Hematopoietic multipotent progenitor cell treated with erythropoietin and hydrocortisone succinate and interleukin-3 and kit ligand, for 17 days (in vitro differentiated cells): ENCODE results near the gene FAM53B.
A peak's percentile ranks its signal among the peaks of the same experiment; 100 is the strongest.

Experiments used
- DNase-seq: peaks from one replicate; pipeline ENCODE4 v3.0.0-alpha.2; 2015; ENCODE audit warnings: low spot score

Gene FAM53B

DNA sequence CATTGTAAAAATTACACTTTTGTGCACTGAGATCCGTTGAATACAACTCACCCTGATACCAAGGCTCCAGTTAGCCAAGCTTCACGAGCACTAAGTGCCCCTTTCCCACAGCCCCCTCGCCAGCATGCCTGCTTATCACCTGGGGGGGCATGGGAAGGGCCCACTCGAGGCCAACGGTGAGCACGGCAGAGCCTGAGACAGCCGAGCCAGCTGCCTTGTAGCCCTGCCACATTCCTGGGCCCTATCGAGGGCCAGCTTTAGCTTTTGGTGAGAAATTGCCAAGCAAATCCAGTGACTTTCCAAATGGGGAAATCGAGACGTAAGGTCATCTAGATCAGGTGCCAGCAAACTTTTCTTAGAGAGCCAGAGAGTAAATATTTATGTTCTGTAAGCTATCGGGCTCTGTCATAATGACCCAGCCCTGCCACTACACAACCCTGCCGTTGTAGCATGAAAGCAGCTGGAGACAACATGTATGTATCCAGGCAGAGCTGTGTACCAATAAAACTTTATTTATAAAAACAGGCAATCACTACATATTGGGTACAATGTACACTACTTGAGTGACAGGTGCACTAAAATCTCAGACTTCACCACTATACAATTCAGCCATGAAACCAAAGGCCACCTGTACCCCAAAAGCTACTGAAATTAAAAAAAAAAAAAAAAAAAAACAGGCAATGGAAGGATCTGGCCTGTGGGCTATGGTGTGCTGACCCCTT, 83.6 kb downstream of the FAM53B start:
- no peak for DNase-seq

GRCh38 chr10:124659380-124659779, 84.8 kb downstream of the FAM53B start:
- DNase-seq, result no peak

DNA sequence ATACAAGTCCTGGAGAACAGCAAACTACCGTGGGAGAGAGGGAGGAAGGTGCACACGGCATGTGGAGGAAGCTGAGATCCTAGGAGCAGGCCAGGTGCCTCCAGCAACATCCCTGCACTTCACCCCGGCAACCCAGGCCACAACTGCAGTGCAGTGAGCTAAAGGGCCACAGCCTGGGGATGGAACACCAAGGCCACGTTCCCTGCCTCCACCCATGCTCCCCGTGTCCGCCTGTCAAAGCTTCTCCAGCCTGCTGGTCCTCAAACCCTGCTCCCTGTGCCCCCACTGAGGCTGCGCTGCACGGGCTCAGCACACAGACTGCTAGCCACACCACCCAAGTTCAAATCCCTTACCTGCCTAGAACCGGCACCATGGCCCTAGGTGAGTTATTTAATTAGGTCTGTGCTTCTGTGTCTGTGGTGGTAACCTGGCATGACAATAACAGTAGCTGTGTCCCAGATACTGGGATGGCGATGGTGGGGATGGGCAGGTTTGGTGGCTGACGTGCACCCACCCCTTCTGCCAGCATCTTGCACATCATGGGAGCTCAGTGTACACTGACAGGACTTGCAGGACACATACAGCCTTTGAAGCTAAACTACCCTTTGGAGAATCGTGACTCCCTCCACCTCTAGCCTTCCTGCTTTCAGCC, 85.5 kb downstream of the FAM53B start:
- DNase-seq, result no peak

DNA sequence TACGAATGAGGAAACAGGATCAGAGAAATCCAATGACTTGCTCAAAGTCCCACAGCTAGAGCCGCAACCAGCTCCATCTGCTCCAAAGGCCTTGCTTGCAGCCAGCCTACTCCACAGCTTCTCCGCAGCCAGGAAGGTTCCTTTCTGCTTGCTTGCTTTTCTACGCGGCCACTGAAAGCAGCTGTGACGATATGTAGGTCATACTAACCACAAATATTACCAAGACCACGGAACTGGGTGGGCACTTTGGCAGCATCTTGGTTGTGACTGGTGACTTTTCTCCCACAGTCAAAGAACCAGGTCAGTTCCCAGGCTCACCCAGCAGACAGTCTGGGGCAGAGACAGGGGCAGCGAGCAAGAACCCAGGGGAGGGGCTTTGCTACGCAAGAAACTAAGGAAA, 86.4 kb downstream of the FAM53B start:
- DNase-seq, result no peak

DNA sequence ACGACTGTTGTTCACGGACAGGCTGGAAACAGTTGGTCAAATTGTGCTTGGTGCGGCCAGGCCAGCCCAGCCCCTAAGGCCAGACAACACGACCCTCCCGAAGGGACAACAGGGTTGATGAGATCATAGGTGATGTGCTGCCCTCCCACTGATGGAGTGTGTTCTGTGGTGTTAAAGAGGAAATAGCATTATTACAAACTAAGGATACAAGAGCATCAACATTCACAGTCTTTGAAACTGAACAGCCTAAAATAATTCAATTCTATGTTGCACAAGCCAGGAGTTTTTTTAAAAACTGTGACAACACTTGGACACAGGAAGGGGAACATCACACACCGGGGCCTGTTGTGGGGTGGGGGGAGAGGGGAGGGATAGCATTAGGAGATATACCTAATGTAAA, 87.6 kb downstream of the FAM53B start:
- no peak for DNase-seq

GRCh38 chr10:124656113-124656490, 88.1 kb downstream of the FAM53B start:
- no peak for DNase-seq

GRCh38 chr10:124655191-124656112, 88.7 kb downstream of the FAM53B start:
- DNase-seq, result no peak

GRCh38 chr10:124654686-124655085, 89.5 kb downstream of the FAM53B start:
- no peak for DNase-seq

DNA sequence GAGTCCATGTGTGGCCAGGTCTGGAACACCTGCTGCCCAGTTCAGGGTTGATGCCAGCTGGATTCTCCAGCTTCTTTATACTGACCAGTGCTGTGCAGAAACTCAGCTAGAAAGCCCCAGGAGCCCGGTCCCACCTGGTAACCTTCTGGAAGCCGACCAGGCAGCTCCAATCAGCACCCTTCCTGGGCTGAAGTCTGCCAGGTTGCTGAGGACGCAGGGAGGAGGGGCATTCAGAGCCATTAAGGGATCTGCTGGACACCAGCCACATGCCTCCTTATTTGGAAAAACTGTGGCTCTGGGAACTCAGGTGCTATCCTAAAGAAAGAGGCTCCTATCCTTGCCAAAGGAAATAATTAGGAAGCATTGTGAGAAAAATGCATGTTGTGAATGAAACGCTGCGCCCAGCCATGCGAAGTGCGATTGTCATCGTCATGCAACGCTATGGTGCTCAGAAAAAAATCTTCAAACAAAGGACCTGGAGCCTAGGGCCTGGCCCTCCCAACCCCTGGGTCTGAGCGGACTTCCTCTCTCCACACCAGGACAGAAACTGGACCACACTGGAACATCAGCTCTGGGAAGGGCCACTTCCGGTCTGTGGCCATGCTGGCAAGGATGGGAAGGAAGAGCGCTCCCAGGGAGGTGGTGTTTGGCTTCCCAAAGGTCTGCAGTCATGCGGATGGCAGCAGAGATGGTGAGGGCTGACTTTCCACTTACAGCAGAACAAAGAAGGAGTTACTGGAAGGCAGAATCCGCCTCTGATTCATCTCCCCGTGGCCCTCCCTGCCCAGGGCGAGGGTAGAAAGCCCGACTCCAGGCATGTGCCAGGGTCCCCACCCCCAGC, 90.1 kb downstream of the FAM53B start:
- DNase-seq, result no peak

DNA sequence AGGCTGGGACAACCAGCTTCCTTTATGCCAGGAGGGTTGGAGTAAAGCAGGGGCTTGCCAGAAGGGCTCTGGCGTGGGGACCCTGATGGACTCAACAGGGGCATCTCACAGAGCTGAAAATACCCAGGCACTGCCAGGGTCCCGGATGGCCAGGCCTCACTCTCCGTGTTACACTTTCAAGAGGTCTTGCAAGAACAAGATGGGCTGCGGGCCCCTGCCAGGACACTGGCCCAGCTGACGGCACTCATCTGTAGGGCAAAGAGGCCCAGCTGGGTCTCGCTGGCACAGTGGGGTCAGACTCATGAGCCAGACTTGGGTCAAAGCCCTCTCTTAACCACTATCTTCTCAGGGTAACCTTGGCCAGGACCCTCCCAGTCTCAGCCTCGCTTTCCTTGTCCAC, 90.9 kb downstream of the FAM53B start:
- no peak for DNase-seq

DNA sequence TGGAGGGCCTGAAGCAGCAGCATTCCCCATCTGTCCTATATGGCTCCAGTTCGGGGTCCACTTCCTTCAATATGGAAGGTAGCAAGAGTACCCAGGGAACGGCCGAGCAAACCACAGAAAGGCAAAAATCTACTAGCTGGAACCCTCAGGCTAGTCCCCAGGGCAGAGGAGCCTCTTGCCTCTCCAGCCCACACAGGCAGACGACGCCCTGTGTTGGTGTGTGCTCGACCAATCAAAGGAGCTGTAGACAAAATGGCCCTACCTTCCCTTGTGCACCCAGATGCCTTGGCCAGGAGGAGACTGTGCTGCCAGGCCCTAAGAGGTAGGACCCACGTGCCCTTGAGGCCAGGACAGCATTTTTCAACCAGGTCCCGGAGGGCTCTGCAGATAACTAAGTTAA, 91.5 kb downstream of the FAM53B start:
- DNase-seq, result no peak

DNA sequence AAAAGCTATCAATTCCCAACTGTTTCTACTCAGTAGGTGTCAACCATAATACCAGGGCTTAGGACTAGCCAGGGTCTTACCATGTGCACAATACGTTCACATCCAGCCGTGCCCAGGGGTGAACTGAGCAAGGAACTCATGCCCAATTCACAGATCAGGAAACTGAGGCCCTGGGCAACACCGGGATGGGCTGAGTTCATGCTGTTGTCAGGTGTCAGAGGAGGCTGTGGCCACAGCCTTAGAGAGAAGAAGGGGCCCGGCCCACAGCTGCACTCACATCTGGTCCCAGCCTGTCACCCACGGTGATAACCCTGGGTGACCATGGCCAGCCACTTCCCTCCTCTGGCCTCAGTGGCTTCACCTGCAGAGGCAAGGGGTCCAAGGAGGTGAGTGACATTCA, 92.0 kb downstream of the FAM53B start:
- no peak for DNase-seq

- DNase-seq, result no peak
Observed at GRCh38 chr10:124651402-124651891, 92.7 kb downstream of the FAM53B start.

DNA sequence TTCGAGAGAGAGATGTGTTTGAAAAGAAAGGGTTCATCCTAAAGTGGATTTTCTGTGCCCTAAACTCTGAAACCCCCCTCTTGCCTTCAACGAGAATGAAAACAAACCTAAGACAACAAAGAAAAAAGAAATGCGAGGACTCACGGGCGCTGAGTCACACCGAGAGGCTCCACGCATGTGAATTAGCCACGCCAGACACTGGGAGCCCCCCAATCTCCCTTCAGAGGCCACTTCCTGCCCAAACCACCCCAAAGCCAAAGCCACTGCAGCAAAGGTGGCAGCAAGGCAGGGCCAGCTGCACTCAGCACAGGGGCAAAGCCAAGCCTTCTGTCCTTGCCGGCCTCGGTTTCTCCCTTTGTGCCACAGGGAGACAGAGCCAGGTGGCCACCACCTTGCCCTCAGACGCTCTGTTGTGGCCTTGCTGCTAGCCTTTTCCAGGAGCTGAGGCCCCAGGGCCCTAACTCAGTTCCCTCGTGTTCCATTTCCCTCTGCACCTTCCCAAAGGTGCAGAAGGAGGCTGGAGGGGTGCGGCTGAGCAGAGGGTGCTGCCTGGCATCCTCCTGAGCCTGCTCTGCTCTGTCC, 93.3 kb downstream of the FAM53B start:
- no peak for DNase-seq

- no peak for DNase-seq
Observed at GRCh38 chr10:124650263-124650662, 93.9 kb downstream of the FAM53B start.

GRCh38 chr10:124649214-124649613, 95.0 kb downstream of the FAM53B start:
- no peak for DNase-seq

- DNase-seq, result peak; percentile 87
Observed at GRCh38 chr10:124648738-124649137, 95.4 kb downstream of the FAM53B start.

- DNase-seq, result no peak
Observed at GRCh38 chr10:124648131-124648475, 96.1 kb downstream of the FAM53B start.

DNA sequence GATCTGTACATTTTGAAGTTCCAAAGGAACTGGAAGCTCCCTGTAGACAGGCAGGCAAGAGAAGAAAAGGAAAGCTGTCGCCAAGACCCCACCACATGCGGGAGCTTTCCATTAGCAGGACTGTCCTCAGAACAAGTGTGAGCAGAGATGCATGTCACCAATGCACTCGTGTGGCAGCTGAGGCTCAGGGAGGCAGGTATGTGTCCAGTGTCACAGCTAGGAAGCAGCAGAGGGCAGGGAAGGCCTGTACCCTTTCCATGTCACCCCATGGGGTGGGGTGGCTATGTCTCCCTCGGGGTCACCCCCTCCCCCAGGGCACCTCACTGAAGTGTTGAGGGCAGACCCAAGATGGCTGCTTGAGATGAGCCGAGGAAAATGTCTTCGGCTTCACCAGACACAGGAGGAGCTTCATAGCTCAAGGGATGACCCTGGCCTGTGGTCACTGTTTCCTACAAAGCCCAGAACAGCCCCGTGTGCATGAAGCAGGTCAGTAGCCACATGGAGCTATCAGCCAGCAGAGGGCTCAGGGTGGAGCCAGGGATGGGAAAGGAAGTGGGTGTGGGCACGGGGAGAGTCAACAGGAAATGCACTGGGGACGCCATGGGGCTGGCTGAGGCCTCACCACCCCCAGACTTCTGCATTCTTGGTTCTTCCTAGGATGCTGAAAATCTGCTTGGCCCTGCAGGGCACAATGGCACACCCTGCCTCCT, 96.6 kb downstream of the FAM53B start:
- peak; percentile 84 for DNase-seq

DNA sequence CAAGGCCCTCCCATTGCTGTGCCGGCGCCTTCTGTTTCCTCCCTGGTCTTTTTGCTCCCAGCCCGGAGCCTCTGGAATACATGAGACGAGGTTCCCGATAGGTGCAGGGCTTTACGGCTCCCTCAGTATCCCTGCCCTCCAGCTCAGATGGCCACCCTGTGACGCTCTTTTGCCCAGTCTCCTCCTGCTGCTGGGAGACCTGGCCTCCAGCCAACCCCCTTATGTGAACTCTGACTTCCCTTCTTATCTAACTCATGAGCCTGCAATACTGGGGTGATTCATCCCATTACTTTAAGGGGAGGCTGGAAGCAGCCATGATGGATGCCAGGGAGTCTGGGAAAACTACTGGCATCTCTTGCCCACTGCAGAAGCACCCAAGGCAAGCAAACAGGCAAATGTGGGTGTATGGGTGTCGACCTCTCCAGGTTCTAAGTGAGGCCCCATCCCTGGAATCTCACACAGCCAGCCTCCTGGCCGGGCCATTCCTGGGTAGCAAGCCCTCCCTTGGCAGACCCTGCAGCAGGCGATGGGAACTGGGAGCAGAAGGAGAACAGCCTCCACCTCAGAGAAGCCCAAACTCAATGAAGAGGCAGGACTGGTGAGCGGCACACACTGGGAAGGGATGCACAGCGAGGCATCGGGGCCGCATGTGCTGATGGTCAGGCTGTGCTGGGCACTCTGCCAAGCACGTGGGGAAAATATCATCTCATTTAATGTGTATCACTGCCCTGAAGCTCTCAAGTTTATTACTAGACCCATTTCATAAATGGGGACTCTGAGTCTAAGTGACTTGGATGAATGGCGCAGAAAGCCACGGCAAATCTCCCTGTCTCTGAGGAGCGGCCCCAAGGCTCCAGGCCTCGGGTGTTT, 97.5 kb downstream of the FAM53B start:
- peak; percentile 86 for DNase-seq
